Loucy (cell line): ENCODE results near the gene SH2D3C.
A peak's percentile ranks its signal among the peaks of the same experiment; 100 is the strongest.

Experiments
- H2AFZ ChIP-seq: fragments of 200-600 bp; sonication (generic); 2 replicates; pipeline ENCODE4 v1.6.0; 2016; ENCODE audit warnings: antibody characterized with exemption, mild to moderate bottlenecking, low read length, moderate library complexity
- H3F3A ChIP-seq: fragments of 200-600 bp; 2 replicates; pipeline ENCODE4 v1.6.0; 2016; ENCODE audit warnings: antibody characterized with exemption, low read depth, mild to moderate bottlenecking
- H3K27me3 ChIP-seq: fragments of 200-600 bp; sonication (generic); 2 replicates; pipeline ENCODE4 v1.6.1; 2014; ENCODE audit warnings: low read length, mild to moderate bottlenecking; ENCODE audit not compliant: insufficient read depth, poor library complexity, severe bottlenecking
- H3K36me3 ChIP-seq: fragments of 200-600 bp; sonication (generic); 2 replicates; pipeline ENCODE4 v1.6.1; 2016; ENCODE audit warnings: low read length; ENCODE audit not compliant: insufficient read depth
- H3K4me1 ChIP-seq: fragments of 200-600 bp; sonication (generic); 2 replicates; pipeline ENCODE4 v1.5.1; 2014; ENCODE audit warnings: low read length, mild to moderate bottlenecking; ENCODE audit not compliant: insufficient read depth, poor library complexity, severe bottlenecking
- H3K4me2 ChIP-seq: fragments of 200-600 bp; sonication (generic); 2 replicates; pipeline ENCODE4 v1.6.0; 2014; ENCODE audit warnings: antibody characterized with exemption, low read length, low read depth, mild to moderate bottlenecking; ENCODE audit not compliant: poor library complexity, severe bottlenecking
- H3K4me3 ChIP-seq: fragments of 200-600 bp; sonication (generic); 2 replicates; pipeline ENCODE4 v1.5.1; 2014; ENCODE audit warnings: low read length, mild to moderate bottlenecking, mixed read lengths; ENCODE audit not compliant: poor library complexity, severe bottlenecking
- H3K79me2 ChIP-seq: fragments of 200-600 bp; sonication (generic); 2 replicates; pipeline ENCODE4 v1.6.1; 2014; ENCODE audit warnings: low read length; ENCODE audit not compliant: insufficient read depth
- H3K9ac ChIP-seq: fragments of 200-600 bp; sonication (generic); 2 replicates; pipeline ENCODE4 v1.6.0; 2014; ENCODE audit warnings: mild to moderate bottlenecking, low read depth, low read length, moderate library complexity; ENCODE audit not compliant: poor library complexity, severe bottlenecking
- H3K9me2 ChIP-seq: fragments of 200-600 bp; sonication (generic); replicated peaks from 2 replicates; pipeline ENCODE4 v1.6.1; 2016; ENCODE audit warnings: low read depth, low read length, mixed read lengths
- H3K9me3 ChIP-seq: fragments of 200-600 bp; sonication (generic); 2 replicates; pipeline ENCODE4 v1.6.1; 2014; ENCODE audit warnings: mild to moderate bottlenecking, antibody characterized with exemption, low read length, low read depth; ENCODE audit not compliant: insufficient read depth
- H4K20me1 ChIP-seq: fragments of 200-600 bp; sonication (generic); 2 replicates; pipeline ENCODE4 v1.6.0; 2014; ENCODE audit warnings: antibody characterized with exemption, low read length, mild to moderate bottlenecking; ENCODE audit not compliant: insufficient read depth, poor library complexity, severe bottlenecking
- EZH2phosphoT487 ChIP-seq: fragments of 200-600 bp; IDR thresholded peaks from 2 replicates; pipeline ENCODE4 v1.6.1; 2018; ENCODE audit warnings: antibody characterized with exemption, mild to moderate bottlenecking, moderate library complexity, borderline replicate concordance
- TF ChIP-seq, protein P1 (sequence below): fragments of 200-600 bp; sonication (generic); conservative IDR thresholded peaks from 2 replicates; pipeline ENCODE4 v1.5.1; 2014; ENCODE audit warnings: mild to moderate bottlenecking, antibody characterized with exemption, low read length

The SH2D3C gene

DNA sequence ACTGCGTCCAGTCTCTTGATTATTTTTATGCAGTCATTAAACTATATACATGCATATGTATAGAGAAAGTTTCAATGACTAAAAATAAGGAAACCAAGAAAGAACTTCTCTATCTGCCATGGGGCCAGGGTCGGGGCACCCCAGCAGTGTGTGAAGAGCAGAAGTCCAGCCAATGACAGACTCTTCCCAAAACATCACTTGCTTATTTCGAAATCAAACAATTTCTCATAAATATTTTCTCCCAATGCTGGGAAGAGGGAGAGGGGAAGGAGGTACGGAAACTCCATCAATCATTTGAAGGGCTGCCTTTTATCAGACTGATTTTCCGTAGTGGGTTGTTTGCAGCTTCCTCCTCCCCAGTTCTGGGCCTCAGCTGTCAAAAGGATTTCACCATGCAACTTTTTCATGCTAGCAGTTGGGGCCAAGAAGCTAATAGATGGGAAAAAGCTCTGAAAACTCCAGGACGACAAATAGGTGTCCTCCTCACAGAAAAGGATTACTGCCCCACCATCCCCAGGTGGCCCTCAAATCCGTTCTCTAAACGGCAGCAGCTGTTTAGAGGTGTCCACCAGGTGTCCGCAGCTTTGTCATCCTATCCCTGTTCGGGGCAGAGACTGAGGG, 23.6 kb upstream of the SH2D3C start:
- Histone ChIP-seq H4K20me1 (peaks cover 38% of the 10 kb centered on the region), H3K36me3 (peaks cover 6% of the 10 kb centered on the region; the same call in 1 of the 2 replicates), H3K27me3 (no peaks in the 10 kb centered on the region), H3K9me3 (no peaks in the 10 kb centered on the region), H3K4me2 (peak overlapping the region; percentile 87), H3K4me1 (peaks cover 57% of the 10 kb centered on the region), H3K79me2 (peaks cover 41% of the 10 kb centered on the region), H3K4me3 (peak overlapping the region; percentile 73), H3K9me2 (no peaks in the 10 kb centered on the region), H2AFZ (peak overlapping the region; percentile 13; the same call in 1 of the 2 replicates), H3F3A (no peaks in the 10 kb centered on the region), H3K9ac (peak overlapping the region; percentile 74)
- no peak for TF ChIP-seq EZH2phosphoT487
- TF ChIP-seq, protein P1, sequence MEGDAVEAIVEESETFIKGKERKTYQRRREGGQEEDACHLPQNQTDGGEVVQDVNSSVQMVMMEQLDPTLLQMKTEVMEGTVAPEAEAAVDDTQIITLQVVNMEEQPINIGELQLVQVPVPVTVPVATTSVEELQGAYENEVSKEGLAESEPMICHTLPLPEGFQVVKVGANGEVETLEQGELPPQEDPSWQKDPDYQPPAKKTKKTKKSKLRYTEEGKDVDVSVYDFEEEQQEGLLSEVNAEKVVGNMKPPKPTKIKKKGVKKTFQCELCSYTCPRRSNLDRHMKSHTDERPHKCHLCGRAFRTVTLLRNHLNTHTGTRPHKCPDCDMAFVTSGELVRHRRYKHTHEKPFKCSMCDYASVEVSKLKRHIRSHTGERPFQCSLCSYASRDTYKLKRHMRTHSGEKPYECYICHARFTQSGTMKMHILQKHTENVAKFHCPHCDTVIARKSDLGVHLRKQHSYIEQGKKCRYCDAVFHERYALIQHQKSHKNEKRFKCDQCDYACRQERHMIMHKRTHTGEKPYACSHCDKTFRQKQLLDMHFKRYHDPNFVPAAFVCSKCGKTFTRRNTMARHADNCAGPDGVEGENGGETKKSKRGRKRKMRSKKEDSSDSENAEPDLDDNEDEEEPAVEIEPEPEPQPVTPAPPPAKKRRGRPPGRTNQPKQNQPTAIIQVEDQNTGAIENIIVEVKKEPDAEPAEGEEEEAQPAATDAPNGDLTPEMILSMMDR: peak; percentile 27; the same call in 1 of the 2 replicates

DNA sequence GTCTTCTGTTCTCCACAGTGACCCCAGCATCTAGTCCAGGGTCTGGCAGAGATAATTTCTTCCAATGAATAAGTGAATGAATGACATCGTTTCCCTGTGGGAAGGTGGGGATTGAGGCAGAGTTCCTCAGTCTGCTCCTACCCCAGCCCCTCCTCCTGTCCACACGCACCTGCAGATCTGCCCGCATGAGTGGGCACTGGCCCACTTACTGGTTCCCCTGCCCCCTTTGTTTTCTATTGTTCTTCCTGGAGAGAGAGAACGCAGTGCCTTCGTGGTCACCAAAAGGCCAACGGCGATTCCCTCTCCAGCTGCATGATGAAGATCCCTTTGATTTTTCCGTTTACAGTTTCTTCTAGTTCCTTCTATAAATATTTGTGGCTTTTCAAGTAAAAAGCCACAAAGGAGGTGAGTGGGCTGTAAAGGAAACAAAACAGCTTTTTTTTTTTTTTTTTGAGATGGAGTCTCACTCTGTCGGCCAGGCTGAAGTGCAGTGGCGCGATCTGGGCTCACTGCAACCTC, 18.4 kb upstream of the SH2D3C start:
- no peaks in the 10 kb centered on the region for H3K27me3 ChIP-seq
- H3K9ac ChIP-seq: peak overlapping the region; percentile 75
- H3K9me2 ChIP-seq: no peaks in the 10 kb centered on the region
- TF ChIP-seq, protein P1: no peak
- no peak for TF ChIP-seq EZH2phosphoT487
- H3K79me2 ChIP-seq: peaks cover 29% of the 10 kb centered on the region; the same call in 1 of the 2 replicates
- H3K4me1 ChIP-seq: peaks cover 70% of the 10 kb centered on the region
- H3F3A ChIP-seq: peaks cover 13% of the 10 kb centered on the region
- H2AFZ ChIP-seq: no peak overlapping the region
- H4K20me1 ChIP-seq: peaks cover 6% of the 10 kb centered on the region
- no peaks in the 10 kb centered on the region for H3K9me3 ChIP-seq
- H3K4me2 ChIP-seq: peak overlapping the region; percentile 89
- H3K4me3 ChIP-seq: peak overlapping the region; percentile 65
- peaks cover 6% of the 10 kb centered on the region; the same call in 1 of the 2 replicates for H3K36me3 ChIP-seq

- H3K4me3 ChIP-seq: peak overlapping the region; percentile 65
- peak overlapping the region; percentile 89 for H3K4me2 ChIP-seq
- H3K79me2 ChIP-seq: peaks cover 34% of the 10 kb centered on the region; the same call in 1 of the 2 replicates
- H2AFZ ChIP-seq: no peak overlapping the region
- H3K36me3 ChIP-seq: peaks cover 12% of the 10 kb centered on the region; the same call in 1 of the 2 replicates
- peaks cover 66% of the 10 kb centered on the region for H3K4me1 ChIP-seq
- peak overlapping the region; percentile 75 for H3K9ac ChIP-seq
- peaks cover 6% of the 10 kb centered on the region for H4K20me1 ChIP-seq
- H3K9me3 ChIP-seq: no peaks in the 10 kb centered on the region
- H3K9me2 ChIP-seq: no peaks in the 10 kb centered on the region
- TF ChIP-seq EZH2phosphoT487: no peak
- TF ChIP-seq, protein P1: no peak
- no peaks in the 10 kb centered on the region for H3K27me3 ChIP-seq
- peaks cover 13% of the 10 kb centered on the region for H3F3A ChIP-seq
Measured at GRCh38 chr9:127796225-127796813, 17.9 kb upstream of the SH2D3C start.
